ENCODE data around the gene SREK1IP1. TPM values are rescaled to one million over a fixed set of nuclear protein-coding genes. Genes with fewer than 3 reads are reported as not detected.

Gene SREK1IP1
- total and polyA plus RNA-seq, 7 donors = 4.6 to 11.1 (median 6.9) TPM

DNA sequence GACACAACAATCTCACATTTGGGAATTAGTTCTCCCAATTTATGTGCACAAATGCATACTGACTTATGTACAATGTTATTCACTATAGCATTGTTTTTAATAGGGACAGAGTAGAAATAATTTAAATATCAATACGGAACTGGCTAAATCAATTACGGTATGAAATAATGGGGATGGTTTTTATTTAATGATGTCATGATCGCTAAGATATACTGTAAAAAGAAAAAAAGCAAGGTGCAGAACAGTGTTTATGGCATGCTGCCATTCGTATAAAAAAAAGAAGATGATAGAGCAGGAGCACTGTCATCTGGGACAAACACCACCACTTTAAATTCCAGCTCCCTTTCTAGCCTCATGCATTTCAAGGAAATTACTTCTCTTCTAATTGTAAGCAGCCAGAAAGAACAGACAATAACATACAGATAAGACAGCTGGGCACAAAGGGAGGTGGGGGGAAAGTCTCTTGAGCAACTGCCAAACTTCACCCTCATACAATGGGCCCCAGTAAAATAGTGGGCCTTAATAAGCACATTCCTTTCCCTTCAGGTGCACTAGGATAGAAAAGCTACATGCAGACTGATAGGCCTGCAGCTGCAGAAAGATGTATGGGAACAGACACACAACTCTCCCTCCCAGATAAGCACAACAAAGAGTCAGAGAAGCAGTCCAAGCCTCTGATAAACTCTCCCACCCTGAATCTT is 8.4 kb downstream of the SREK1IP1 start:
- H3K27me3 ChIP-seq (ENCODE audit: insufficient read depth in 3 of 3, low read length in 2 of 3) = no peaks in the 10 kb centered on the region
- intact Hi-C loops (cut with DNase I) = no loop called here
- ATAC-seq (no peak), DNase-seq (no peak)
- H3K36me3 ChIP-seq (ENCODE audit: insufficient read depth in 1 of 2, low read depth in 1 of 2) = peaks cover 0 to 32% of the 10 kb centered on the region in 2 donors
- peaks cover 8% of the 10 kb centered on the region for H3K4me1 ChIP-seq
- no peaks in the 10 kb centered on the region for H3K9me3 ChIP-seq
- no peak overlapping the region for H3K27ac ChIP-seq
- 72 to 85% (median 84%) methylated on average over 4 of the region's 4 CpGs for WGBS, 3 donors
- H3K4me3 ChIP-seq = no peak overlapping the region
- TF ChIP-seq CTCF (IDR thresholded peaks at IDR 0.05) = no peak

DNA sequence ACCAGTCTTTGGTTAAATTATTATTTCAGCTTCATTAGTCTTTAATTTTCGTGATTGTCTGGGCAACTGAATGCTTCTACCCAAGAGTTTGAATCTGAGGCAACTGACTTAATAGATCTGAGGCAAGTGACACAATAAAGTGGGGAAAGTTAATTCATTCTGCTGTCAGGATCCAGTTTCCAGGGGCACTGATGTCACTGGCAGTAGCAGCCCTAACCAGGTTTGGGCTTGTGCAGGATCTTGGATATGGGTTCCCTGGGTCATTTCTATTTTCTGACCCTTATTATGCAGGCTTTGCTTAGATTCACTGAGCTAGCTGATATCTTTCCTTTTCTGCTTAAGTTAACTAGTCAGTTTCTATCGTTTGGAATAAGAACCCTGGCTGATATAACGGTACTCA is 9.6 kb downstream of the SREK1IP1 start:
- no peaks in the 10 kb centered on the region for H3K9me3 ChIP-seq
- intact Hi-C loops (cut with DNase I) = no loop called here
- H3K27me3 ChIP-seq (ENCODE audit: insufficient read depth in 3 of 3, low read length in 2 of 3) = no peaks in the 10 kb centered on the region
- no peak overlapping the region for H3K27ac ChIP-seq
- TF ChIP-seq CTCF (IDR thresholded peaks at IDR 0.05) = no peak
- peaks cover 0 to 34% of the 10 kb centered on the region in 2 donors for H3K36me3 ChIP-seq (ENCODE audit: insufficient read depth in 1 of 2, low read depth in 1 of 2)
- 84 to 91% (median 87%) methylated on average over 3 of the region's 3 CpGs for WGBS, 3 donors
- DNase-seq (no peak), ATAC-seq (no peak)
- H3K4me1 ChIP-seq = peaks cover 8% of the 10 kb centered on the region
- no peak overlapping the region for H3K4me3 ChIP-seq

- no peak for ATAC-seq
- Histone ChIP-seq H3K36me3 (ENCODE audit: insufficient read depth in 1 of 2, low read depth in 1 of 2) (peaks cover 0 to 27% of the 10 kb centered on the region in 2 donors), H3K4me1 (no peaks in the 10 kb centered on the region), H3K4me3 (no peak overlapping the region), H3K27ac (no peak overlapping the region), H3K9me3 (no peaks in the 10 kb centered on the region), H3K27me3 (ENCODE audit: insufficient read depth in 3 of 3, low read length in 2 of 3) (no peaks in the 10 kb centered on the region)
- TF ChIP-seq CTCF (IDR thresholded peaks at IDR 0.05) = no peak
- no peak for DNase-seq
- WGBS, 3 donors = 97 to 100% (median 97%) methylated on average over 2 of the region's 2 CpGs
- intact Hi-C loops (cut with DNase I) = no loop called here
These were observed 14.4 kb downstream of the SREK1IP1 start for GRCh38 chr5:64754066-64754465.

DNA sequence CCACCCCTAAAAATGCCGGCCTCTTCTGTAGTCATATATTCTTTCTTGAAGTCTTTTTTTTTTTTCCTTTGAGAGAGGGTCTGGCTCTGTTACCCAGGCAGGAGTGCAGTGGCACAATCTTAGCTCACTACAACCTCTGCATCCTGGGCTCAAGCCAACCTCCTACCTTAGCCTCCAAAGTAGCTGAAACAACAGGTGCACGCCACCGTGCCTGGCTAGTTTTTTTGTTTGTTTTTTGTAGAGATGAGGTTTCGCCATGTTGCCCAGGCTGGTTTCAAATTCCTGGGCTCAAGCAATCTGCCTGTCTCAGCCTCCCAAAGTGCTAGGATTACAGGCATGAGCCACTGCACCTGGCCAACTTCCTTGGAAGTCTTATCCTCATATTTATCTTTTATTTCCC is 19.1 kb downstream of the SREK1IP1 start:
- H3K36me3 ChIP-seq (ENCODE audit: insufficient read depth in 1 of 2, low read depth in 1 of 2) = peaks cover 0 to 24% of the 10 kb centered on the region in 2 donors
- ATAC-seq = no peak
- H3K4me3 ChIP-seq = no peak overlapping the region
- no peaks in the 10 kb centered on the region for H3K9me3 ChIP-seq
- intact Hi-C loops (cut with DNase I) = no loop called here
- no peak for TF ChIP-seq CTCF (IDR thresholded peaks at IDR 0.05)
- no peaks in the 10 kb centered on the region for H3K27me3 ChIP-seq (ENCODE audit: insufficient read depth in 3 of 3, low read length in 2 of 3)
- WGBS, 3 donors = 40 to 60% (median 46%) methylated on average over 4 of the region's 4 CpGs
- DNase-seq = no peak
- H3K27ac ChIP-seq = no peak overlapping the region
- H3K4me1 ChIP-seq = no peaks in the 10 kb centered on the region

DNA sequence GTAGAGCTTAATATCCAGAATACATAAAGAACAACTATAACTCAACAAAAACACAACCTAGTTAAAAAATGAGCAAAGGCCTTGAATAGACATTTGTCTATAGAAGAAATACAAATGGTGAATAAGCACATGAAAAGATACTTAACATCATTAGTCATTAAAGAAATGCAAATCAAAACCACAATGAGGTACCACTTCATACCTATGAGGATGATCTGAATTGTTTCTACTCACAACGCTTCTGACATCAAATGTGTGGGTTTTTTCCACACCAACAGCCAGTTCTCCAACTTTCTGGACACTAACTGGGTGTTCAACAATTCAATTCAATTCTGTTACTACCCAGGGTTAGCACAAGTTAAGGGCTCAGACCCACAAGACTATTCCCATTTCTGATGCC is 22.0 kb downstream of the SREK1IP1 start:
- Histone ChIP-seq H3K36me3 (ENCODE audit: insufficient read depth in 1 of 2, low read depth in 1 of 2) (peaks cover 0 to 1% of the 10 kb centered on the region in 2 donors), H3K4me1 (peaks cover 16% of the 10 kb centered on the region), H3K27me3 (ENCODE audit: insufficient read depth in 3 of 3, low read length in 2 of 3) (no peaks in the 10 kb centered on the region), H3K27ac (no peak overlapping the region), H3K4me3 (no peak overlapping the region), H3K9me3 (no peaks in the 10 kb centered on the region)
- ATAC-seq (no peak), DNase-seq (no peak)
- 97 to 100% (median 100%) methylated on average over 1 of the region's 1 CpG for WGBS, 3 donors
- intact Hi-C loops (cut with DNase I) = no loop called here
- no peak for TF ChIP-seq CTCF (IDR thresholded peaks at IDR 0.05)
